Fibroblast of skin of right biceps (primary cell): ENCODE measurements around the gene GFOD2.
A peak's percentile ranks its signal among the peaks of the same experiment; 100 is the strongest.

Source experiments
- DNase-seq: peaks from one replicate; pipeline ENCODE4 v3.0.0-alpha.2; 2013

GFOD2 gene

GRCh38 chr16:67668495-67669157 is 50.5 kb downstream of the GFOD2 start:
- no peak for DNase-seq

GRCh38 chr16:67667817-67668494 is 51.2 kb downstream of the GFOD2 start:
- DNase-seq: peak; percentile 93

DNA sequence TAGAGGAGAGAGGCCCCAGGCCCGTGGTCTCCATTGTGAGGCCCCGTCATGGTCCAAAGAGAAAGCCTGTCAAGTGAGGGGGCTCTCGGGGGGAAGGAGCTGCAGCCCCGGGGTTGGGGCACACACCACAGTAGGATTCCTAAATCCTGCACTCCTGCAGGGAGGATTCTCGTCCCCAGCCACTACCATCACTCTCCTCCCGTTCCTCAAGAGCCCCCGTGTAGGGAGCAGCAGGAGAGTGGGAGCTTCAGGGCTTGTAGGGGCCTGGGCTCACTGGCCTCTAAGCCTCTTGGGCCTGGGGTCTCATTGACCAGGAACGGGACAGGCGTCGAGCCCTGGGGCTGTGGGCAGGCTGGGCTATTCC is 51.7 kb downstream of the GFOD2 start:
- no peak for DNase-seq

- DNase-seq: peak; percentile 77
These were observed 52.3 kb downstream of the GFOD2 start, which contains the start of the genes C16orf86 and ENKD1 for GRCh38 chr16:67666559-67667452. TSS of gene C16orf86 (plus strand) at chr16:67666814. CDS start at chr16:67666971, 157 bp downstream. TSS of gene ENKD1 (minus strand) at chr16:67666750. CDS start at chr16:67666442, 308 bp downstream.

DNA sequence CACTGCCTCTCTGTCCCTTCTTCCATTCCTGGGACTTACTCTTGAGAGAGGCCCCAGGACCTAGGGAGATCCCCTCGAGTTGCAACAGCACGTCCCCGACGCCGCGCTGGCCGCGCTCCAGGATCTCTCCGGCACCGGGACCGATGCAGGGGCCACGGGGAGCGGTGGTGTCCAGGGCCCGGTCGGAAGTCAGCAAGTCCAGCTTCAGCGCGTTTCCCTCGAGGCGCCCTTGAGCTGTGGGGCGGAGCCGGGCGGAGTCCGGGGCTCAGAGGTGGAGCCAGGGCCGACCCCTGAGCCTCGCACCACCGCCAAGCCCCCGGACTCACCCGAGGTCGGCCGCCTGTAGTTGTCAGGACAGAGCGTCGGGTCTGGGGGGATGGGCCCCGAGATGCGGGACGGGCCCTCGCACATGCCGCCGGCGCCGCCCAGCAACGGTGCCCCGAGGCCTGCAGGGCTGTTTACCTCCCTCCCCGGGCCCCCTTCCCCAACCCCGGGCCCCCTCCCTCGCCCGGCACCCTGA is 53.0 kb downstream of the GFOD2 start:
- DNase-seq: no peak

DNA sequence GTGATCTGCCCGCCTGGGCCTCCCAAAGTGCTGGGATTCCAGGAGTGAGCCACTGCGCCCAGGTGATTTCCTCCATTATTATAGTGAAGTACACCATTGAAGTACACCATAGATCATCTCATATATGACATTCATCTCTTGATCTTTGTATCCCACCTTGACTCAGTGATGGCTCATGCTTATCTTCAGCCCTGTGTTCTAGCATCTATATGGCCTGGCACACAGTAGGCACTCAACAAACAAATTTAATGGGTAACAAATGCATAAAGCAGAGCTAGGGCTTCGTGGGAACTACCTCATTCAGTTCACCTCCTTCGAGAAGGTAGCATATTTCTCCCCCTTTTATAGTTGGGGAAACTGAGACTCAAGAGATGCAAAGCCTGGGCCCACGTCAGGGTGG is 53.5 kb downstream of the GFOD2 start:
- no peak for DNase-seq

DNA sequence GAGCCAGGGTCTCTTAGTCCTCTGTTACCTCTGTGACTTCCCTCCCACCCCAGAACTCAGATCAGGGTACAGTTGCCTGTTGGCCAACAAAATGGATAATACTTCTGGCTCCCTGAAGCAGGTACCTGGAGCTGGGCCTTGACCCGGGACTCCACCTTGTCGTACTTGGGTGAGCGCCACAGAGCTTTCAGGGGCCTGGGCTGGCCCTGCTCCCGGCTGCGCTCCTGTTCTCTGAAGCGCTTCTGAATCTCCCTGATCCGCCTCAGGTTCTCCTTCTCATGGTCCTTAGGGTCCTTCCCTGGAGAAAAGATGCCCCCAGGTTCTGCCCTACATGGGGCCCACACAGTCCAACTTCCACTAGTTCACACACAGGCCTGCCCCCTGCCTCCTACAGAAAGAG is 54.2 kb downstream of the GFOD2 start:
- DNase-seq: no peak

DNA sequence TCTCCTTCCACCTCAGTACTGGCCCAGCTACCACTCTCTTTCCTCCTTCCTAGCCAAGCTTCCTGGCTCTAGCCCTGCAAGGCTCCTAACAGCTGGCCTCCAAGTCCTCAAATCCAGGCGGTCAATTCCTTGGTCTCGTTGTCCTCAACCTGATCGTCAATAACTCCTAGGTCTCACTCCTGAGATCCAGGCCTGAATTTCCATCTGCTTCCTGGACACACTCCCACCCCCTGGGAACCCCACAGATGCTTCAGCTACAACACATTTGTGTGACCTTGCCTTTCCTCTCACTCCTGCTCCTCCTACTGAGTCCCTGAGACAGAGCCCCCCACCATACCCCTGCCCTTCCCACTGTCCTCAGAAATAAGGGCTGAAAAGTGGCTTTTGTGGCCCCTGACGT is 54.9 kb downstream of the GFOD2 start:
- no peak for DNase-seq

DNA sequence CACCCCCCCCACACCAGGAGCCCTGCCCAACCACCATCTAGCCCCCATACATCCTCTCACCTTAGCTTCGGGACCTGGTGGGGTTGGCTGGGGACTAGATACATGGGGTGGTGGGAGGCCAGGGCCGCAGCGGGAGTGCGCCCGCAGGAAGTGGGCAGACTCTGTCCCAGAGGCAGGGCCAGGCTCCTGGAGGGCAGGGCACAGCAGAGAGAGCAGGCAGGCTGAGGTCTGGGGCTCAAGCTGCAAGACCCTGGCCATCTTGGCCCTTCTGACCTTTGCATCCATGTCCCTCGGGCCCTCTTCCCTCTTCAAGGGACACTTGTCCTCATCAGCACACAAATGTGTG is 55.3 kb downstream of the GFOD2 start:
- no peak for DNase-seq

- no peak for DNase-seq
These were observed 55.8 kb downstream of the GFOD2 start for GRCh38 chr16:67663151-67663876.

DNA sequence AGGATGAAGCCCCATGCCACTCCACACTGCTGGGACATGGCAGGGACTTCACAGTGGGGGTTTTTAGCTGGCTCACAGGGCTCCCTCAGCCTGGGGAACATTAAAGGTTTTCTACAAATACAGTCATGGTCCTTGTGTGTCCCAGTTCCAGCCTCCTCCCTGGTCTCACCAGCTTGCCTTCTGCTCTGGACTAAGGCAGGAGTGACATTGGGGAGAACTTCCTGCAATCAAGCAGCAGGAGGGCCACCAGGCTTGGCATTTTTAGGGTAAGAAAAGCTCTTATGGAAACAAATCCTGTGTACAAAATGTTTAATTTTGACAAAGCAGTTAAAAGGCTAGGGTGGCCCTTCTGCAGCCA is 56.5 kb downstream of the GFOD2 start:
- DNase-seq: no peak

DNA sequence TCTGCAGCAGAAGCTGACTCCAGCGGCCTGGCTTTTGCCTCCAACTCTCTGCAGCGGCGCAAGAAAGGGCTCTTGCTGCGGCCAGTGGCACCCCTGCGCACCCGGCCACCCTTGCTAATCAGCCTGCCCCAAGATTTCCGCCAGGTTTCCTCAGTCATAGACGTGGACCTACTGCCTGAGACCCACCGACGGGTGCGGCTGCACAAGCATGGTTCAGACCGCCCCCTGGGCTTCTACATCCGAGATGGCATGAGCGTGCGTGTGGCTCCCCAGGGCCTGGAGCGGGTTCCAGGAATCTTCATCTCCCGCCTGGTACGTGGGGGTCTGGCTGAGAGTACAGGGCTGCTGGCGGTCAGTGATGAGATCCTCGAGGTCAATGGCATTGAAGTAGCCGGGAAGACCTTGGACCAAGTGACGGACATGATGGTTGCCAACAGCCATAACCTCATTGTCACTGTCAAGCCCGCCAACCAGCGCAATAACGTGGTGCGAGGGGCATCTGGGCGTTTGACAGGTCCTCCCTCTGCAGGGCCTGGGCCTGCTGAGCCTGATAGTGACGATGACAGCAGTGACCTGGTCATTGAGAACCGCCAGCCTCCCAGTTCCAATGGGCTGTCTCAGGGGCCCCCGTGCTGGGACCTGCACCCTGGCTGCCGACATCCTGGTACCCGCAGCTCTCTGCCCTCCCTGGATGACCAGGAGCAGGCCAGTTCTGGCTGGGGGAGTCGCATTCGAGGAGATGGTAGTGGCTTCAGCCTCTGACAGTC is 57.0 kb downstream of the GFOD2 start:
- no peak for DNase-seq

- peak; percentile 30 for DNase-seq
These were observed 57.9 kb downstream of the GFOD2 start for GRCh38 chr16:67661101-67661761.

DNA sequence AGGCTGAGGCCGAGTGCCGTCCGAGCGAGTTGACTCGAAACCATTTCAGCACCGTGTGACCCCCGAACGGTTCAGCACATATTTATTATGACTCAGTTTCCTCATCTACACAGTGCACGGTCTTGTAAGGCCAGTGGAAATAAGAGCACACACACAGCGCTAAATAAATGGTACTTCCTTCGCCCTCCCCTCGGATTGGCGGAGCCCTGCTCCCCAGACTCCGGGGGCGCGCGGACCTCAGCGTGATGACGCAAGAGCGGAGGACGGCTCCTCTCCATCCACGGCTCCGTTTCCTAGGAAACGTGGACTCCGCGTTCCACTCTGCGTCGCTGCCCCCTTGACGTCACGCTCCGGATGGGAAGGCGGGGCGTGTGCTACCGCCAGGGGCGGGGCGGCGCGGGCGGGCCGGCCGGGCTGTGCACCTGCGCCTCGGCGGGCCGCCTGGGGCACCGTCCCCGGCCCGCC is 58.5 kb downstream of the GFOD2 start, which contains the start of gene PARD6A:
Gene PARD6A, plus strand, starts transcription at position 397 of the 465 bp plus-strand sequence. CDS start 79 bp downstream, outside the sequence.
- peak; percentile 97 for DNase-seq

DNA sequence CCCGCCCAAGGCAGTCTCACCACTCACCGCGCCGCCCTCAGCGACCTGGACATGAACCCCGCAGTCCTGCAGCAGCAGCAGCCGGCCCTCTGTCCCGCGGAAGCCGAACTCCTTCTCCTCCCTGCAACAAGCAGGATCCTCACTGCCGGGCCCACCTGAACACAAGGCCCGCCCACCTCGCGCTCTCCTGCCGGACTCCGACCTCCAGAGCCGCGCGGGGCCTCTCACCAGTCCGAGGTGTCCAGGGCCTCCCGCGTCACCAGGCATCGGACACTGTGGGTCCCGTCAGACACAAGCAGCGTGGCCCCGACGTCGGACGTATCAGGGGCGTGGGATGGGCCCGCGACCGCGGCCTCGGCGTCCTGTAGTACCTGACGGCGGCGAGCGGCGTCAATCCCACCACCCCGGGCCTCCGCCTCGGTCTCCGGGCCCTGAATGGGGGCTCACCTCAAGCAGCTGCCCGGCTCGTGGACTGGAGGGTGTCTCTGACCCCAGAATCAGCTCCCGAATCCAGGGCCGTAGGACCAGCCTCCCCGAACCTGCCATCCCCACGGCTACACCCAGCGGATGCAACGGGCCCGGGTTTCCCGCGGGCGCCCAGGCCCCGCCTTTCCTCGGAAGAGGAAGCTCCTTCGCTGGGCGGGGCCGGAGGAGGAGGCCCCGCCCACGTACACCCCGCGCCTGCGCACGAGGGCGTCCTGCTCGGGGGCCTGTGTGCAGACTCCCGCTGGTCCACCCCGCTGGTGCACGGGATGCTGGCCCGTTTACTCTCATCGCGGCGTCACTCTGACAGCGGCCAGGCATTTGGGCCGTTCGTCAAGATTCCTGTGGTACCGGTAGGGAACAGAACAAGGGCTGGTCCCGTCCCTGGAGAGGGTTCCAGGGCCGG is 59.2 kb downstream of the GFOD2 start, which contains the start of gene ACD:
Gene ACD, minus strand, starts transcription at position 586 of the 889 bp plus-strand sequence. Its CDS starts 40 bp downstream, at position 546.
- peak; percentile 89 for DNase-seq

DNA sequence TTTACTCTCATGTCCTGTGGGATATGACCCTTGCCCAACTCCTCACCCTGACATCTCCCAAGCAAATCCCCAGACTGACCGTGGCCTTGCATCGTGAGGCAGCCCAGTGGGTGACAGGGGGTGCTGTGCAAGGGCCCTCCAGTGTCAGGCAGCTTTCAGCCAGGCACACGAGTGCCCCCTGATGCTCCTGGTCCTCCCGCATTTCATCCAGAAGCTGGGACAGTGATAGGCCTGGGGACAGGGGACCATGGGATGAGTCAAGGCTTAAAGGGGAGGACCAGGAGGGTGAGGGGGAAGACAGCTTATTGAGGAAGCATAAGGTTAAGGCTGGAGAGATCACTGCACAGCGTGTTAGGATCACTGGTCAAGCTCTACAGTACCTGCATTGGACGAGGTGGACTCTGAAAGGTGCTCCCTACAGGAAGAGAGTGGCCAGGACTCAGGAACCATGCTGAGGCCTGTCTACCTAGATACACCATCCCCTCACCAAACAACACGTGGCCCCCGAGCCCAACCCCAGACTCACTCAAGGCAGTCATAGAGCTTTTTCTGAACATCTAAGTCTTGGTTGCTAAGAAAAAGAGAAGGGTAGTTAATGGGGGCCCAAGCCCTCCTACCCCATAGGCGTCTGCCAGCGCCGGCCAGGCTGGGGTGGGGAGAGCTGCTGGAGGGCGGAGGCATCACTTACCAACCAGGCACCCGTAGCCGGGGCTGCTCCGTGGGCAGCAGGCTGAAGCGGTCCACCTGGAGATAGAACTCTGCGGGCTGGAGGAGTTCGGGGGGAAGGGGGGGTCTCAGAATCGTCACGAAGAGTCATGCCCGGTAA is 60.1 kb downstream of the GFOD2 start:
- no peak for DNase-seq

DNA sequence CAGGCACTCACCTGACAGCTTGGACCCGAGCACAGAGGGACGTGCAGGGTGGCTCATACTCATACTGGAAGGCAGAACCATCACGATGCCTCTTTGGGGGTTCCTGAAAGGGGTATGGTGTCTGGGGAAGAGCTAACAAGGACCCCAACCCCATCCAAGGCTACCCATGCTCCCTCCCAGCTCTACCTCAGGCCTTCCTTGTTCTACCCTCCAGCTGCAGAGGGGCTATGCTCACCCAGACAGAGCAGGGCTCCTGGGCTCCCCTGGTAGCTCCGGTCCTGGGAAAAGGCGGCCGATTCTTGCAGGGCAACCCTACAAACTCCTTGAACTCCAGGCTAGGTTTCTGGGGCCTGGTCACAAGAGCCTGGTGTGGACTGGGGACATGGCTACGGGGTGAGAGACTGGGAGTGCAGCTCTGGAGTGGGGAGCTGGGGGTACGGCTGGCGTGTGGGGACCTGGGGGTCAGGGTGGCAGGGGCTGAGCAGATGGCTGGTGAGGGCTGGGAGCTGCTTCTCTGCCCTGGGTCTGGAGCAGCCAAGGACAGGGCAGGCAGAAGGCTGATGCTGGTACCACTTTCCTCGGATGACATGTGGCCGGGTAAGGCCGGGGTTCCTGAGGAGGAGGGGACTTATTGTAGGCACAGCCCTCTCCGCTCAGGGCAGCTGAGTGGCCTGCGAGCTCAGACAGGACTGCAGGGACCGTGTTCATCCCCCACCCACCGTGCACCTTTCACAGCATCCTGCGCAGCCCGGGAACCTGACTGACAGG is 61.2 kb downstream of the GFOD2 start:
- no peak for DNase-seq

DNA sequence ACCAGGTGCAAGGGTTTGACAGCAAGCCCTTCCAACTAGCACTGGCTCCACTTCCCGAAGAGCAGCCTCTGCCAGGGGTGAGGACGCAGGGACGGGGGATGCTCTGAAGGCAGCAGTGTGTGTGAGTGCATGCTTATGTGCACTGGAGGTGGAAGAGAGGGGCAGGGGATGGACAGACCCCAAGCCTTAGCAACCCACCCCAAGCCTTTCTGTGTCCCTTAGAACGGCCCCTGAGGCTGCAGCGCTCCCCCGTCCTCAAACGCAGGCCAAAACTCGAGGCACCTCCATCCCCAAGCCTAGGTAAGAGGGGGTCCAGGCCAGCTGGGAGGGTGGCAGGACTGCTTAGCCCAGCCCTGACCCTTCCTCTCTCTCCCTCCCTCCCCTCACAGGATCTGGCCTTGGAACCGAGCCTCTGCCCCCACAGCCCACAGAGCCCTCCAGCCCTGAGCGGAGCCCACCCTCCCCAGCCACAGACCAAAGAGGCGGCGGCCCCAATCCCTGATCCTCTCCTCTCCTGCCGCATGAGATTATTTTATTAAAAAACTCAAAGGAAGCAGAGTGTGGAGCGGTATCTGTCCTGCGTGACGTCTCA is 62.0 kb downstream of the GFOD2 start:
- DNase-seq: no peak
